22Rv1 (cell line): ENCODE measurements around the gene SORBS1.

Experiments
- CTCF ChIP-seq: fragments of 450-650 bp; IDR thresholded peaks from 2 replicates; pipeline ENCODE4 v1.5.1; 2017; ENCODE audit warnings: mild to moderate bottlenecking
- ZFX ChIP-seq: fragments of 450-650 bp; IDR thresholded peaks from 2 replicates; pipeline ENCODE4 v1.6.1; 2017; ENCODE audit warnings: antibody characterized with exemption, borderline replicate concordance

- no peak for TF ChIP-seq CTCF
- TF ChIP-seq ZFX, result no peak
Measured at GRCh38 chr10:95435548-95436279, 125.5 kb downstream of the SORBS1 start.
